Iris pigment epithelial cell (primary cell): Measurements from ENCODE around the gene FYTTD1.
A peak's percentile ranks its signal among the peaks of the same experiment; 100 is the strongest.

Experiments used
- DNase-seq: peaks from one replicate; pipeline ENCODE4 v3.0.0-alpha.2; 2011; ENCODE audit warnings: low read depth

The FYTTD1 gene

DNA sequence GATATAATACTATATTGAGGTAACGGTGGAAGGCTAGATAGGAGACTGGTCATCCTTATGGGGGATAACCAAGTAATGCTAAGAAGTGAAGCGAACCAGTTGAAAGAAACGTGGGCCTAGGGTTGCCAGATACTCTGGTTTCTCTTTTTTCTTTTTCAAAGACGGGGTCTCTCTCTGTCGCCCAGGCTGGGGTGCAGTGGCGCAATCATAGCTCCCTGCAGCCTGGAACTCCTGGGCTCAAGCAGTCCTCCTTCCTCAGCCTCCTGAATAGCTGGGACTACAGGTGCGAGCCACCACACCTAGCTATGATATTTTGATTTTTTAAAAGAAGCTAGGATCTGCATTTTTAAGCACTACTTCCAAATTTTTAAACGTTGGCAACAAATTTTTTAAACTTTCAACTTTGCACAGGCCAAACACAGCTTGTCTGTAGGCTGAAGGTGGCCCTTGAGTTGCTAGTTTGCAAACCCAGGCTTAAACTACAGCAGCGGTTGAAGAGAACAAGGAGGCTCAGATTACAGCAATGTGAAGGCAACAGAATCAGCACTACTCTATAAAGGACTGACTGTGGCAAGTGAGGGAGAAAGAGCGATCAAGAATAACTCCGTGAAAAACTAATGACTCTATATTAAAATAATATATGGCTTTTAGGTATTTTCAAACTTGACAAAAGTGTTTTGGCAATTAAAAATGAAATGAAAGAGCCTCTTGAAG lies 11.8 kb upstream of the FYTTD1 start:
- DNase-seq: no peak

DNA sequence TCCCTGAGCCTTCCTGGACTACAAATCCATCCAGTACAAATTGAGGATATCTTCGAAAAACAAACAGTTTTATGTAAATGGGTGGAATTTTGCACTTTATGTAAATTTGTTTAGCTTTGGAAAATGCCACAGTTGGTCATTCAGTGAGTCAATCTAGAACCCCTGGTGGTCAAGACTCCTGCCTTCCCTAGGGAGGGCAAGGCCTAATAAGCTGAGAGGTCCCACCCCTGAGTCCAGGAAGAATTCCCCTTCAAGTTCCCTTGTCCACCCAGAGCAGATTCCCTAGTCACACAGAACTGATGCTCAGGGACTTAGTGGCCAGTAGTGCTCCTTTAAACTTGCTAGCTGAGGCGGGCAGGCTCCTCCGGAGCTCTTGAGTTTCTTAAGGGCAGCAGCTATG lies 6.9 kb upstream of the FYTTD1 start:
- no peak for DNase-seq

DNA sequence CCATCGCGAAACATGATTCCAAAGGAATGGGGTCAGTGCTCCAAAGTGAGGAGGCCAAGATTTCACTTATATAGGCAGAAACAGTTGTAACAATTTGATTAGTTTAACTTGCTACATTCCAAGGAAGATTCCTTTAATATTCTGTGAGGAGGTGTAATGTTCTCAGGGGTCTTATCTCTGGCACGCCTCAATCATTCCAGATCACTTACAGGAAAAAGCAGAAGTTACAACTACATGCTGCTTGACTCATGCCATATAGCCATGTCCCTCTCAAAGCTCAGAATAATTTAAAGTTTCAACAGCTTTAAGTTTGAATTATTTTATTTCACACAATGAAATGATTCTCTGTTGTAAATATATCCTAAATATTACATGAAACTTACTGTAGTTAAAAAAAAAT lies 3.5 kb upstream of the FYTTD1 start:
- peak; percentile 22 for DNase-seq

DNA sequence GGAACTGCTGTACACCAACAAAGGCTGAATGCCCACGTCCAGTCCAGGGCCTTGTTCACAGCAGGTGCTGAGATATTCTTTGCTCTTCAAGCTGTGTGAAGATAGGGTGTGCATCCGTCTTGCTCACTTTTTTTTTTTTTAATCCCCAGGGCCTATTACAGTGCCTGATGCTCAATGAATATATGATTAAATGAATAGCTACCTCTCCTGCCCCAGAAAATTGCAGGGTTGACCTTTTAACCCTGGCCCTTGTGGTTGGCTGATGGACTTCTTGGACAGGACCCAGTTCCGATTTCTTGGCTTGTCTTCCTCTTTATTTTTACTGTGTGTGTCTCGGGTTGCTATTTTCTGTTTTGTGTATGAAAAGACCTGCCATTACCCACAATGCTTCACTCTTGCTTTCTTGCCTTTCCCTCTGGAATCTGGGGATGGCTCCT lies 2.9 kb upstream of the FYTTD1 start:
- peak; percentile 16 for DNase-seq

DNA sequence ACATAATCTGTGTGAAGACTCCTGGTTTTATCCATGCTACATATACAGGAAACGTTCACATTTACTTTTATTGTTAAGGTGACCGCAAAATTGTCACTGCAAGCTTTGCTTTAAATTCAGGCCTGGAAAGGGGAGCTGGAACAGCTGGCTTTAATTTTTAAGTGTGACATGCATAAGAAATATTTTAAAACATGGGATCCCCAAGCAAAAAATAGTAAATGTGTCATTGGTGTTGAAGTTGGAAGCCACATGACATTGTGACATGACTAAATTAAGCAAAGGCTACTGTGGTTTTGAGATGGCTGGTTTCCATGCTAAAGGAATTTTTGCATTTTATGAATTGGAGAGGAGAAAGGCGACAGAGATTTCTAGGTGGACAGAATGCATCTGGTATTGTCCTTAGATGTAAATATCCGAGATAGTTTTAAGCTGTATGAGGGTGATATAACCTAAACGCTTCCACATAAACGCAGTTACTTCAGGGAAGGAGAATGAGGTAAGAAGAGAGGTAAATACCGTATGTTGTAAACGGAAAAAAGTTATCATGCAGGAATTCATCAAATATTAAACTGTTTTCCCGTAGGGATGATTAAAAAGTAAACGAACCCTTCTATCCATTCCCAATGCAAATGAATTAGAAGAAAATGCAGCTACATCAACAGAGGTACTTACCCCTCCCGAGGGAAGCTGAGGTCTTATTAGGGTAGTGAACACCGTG lies 927 bp upstream of the FYTTD1 start:
- no peak for DNase-seq

DNA sequence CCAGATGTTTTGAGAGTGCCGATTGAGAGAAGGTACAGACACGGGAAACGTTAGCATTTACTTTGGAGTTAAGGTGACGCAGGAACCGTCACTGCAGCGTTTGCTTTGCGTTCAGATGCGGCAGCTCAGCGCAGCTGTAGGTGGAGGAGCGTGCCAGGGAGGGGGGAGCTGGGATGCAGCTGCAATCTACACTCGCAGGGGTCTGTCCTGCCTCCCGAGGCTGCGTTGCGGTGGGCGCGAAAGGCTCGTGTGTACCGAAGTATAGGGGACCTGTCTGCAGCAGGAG lies 425 bp upstream of the FYTTD1 start:
- peak; percentile 61 for DNase-seq

DNA sequence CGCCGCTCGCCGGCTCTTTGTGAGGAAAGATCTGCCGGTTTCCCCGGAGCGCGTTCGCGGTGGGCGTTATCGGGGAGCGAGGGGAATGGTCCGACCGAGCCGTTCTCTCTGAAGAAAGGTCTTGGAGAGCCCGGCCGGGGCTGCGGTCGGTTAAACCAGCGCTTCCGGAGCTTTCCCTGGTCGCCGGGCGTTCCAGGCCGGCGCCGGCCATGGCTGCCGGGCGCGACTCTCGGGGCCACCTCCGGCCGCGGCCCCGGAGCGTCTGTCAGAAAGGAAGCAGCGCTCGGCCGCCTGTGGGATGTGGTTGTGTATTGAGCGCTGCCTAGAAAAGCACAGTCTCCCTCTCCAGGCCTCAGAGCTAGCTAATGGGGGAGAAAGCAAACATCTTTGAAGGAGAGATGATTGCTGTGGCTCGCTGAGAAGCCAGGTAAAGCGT lies 731 bp downstream of the FYTTD1 start:
- DNase-seq: peak; percentile 78

DNA sequence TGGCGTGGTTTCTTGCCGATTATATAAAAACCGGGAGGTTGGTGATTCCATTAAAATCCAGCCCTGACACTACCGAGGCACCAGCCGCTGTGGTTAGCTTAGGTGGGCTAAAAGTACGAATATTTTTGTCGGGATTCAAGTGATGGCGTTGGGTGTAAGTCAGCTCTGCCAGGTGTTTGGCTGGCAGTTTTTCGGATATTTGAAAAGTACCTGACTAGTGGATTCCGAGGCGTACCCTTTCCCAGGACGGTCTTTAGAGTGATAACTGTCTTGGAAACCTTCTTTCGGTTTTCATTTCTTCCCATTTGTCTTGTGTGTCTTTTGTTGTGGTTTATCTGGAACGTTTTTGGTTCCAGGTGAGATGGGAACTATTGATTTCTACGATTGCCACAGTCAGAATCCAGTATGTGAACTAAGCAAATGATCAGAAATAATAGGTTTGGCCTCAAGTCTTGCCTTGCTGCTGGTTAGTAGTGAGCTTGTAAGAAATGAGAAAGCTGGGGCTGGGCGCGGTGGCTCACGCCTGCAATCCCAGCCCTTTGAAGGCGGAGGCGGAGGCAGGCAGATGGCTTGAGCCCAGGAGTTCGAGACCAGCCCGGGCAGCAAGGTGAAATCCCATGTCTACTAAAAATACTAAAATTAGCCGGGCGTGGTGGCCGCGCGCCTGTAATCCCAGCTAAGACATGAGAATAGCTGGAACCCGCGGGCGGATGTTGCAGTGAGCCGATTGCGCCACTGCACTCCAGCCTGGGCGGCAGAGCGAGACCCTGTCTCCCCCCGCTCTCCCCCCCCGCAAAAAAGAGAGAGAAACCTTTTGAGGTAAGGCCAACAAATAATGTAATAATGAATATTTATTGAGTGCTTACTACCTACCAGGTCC lies 1.4 kb downstream of the FYTTD1 start:
- peak; percentile 56 for DNase-seq

DNA sequence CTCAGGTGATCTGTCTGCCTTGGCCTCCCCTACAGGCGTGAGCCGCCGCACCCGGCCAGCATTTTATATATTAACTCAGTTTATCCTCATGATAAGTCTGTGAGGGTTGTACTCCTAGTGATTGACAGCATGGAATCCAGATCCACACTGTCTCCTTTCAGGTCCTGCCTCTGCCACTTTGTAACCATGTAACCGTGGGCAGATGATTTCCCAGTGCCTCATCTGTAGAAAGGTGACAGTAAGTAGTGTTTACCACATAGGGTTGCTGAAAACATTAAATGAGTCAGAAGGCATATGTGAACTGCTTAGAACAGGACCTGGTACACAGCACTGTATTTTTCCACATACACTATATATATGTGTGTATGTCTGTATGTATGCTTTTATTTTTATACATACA lies 2.4 kb downstream of the FYTTD1 start:
- no peak for DNase-seq

DNA sequence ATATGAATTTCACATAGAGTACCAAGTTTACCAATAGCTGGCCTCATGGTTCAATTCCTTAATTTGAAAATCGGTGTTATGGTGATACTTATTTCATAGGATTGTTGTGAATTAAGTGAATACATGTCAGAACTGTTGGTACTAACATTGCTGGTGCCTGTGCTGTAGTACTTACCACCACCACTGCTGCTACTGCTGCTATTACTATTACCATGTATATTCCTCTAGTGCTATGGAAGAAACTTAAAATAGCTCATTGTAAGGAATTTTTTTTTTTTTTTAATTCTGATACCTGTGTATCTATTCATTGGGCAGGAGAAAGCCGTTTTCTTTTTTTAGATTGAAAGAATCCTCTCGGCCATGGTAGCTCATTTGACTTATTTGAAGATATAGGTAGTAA lies 3.6 kb downstream of the FYTTD1 start:
- DNase-seq: no peak

DNA sequence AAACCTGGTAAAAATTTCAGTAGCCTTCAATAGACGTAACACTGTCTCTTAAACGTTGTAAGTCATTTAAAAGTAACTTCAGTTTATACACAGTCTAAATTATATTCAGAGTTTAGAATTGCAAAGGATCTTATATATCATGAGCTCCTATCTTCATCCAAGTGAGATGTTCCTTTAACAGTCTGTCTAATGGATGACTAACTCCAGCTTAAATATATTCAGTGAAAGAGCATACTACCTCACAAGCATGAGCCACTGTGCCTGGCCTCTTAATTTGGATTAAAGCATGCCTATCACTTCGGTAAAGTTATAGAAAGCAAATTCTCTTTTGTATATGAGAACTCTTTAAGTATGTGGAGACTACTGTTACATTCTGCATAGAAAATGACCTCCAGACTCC lies 7.0 kb downstream of the FYTTD1 start:
- DNase-seq: peak; percentile 11

DNA sequence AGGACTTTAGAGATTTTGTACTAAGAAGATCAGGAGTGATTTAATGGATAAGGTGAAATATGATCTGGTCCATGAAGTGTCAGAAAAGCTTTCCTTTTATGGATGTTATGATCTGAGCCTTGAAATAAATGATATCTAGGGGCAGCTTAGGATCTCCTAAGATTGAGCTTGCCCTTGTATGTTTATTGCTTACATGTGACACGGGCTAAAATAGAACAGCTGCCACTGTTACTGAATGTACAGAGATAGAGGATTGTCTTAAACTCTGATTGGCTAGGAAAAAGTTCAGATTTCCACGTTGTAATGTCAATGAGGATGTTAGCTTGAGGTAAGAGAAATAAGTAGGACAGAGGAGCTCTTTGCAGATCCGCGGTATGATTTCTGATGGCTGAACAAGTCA lies 8.8 kb downstream of the FYTTD1 start:
- no peak for DNase-seq

DNA sequence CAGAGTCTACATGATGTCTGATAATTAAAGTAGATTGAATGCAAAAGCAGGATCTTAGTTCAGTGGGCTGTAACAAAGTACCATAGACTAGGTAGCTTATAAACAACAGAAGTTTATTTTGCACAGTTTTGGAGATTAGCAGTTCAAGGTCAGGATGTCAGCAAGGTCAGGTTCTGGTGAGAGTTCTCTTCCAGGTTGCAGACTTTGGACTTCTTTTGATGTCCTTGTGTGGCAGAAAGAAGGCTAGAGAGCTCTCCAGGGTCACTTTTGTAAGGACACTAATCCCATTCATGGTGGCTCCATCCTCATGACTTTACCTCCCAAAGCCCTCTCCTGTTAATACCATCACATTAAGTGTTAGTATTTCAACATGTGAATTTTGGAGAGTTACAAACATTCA lies 12.1 kb downstream of the FYTTD1 start:
- no peak for DNase-seq

DNA sequence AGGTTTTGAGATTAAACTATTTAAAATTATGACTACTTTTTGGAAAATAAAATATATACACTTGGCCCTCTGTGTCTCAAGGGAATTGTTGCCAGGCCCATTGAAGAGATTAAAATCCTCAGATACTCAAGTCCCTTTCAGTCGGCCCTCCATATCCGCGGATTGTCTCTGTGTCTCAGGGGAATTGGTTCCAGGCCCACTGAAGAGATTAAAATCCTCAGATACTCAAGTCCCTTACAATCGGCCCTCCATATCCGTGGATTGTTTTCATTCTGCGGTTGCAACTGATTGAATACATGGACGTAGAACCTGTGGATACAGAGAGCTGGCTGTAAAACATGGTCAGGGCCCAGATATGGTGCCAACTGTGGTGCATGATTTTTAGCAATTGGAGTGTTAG lies 25.6 kb downstream of the FYTTD1 start:
- no peak for DNase-seq

DNA sequence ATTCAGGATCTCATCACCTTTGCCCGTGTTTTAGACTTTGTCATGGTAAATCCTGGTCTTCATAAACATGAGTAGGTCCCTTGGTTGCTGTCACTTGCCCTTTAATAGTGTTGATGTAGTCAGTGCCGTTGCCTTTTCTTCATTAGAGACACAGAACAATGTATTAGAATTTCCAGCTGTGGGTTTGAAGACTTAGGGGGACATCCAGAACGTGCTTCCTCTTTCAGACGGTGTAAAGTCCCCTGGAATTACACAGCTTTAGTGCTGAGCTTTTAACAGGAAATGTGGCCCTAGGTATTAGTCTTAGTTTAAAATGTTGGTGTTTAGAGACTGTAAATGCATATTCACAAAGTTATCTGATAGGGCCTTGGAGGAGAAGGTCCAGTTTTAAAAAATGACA lies 32.5 kb downstream of the FYTTD1 start:
- DNase-seq: no peak

DNA sequence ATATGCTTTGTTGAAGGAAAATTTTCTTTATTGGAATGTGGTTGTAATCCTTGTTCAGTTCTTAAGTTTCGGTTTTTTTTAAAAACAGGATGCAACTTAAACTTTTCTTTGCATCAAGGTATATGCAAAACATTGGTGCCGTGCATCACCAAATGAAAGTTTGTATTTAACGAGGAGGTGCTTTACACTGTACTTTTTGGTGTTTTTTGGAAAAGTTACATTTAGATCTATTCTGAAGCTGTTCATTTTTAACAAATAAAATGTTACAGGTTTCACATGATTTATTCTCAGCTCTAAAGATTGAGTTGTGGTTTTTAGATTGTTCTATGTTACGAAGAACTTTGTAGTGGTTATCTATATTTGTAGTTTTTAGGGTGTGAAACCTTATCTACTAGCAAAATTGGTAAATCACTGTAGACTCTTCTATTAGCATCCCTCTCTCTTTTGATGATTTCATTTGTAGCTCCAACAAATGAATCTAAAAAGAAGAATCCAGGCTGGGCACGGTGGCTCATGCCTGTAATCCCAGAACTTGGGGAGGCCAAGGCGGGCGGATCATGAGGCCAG lies 34.4 kb downstream of the FYTTD1 start:
- DNase-seq: no peak

DNA sequence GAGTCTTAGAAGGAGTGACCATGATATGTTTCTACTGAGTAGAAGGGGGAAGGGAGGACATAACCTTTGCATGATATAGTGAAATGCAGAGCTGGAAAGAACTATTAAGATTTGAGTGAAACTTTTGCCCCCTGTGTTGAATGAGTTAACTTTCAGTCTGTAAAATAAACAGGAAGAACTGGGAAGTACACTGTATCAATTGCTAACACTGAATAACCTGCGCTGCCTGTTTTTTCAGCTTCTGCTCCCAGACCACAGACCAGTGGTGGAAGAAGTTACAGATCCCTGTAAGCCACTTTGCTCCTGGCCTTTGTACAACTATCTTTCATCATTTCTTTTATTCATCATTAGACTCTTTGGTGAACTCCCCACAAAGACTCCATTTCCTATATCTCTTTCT lies 37.7 kb downstream of the FYTTD1 start:
- DNase-seq: peak; percentile 28

DNA sequence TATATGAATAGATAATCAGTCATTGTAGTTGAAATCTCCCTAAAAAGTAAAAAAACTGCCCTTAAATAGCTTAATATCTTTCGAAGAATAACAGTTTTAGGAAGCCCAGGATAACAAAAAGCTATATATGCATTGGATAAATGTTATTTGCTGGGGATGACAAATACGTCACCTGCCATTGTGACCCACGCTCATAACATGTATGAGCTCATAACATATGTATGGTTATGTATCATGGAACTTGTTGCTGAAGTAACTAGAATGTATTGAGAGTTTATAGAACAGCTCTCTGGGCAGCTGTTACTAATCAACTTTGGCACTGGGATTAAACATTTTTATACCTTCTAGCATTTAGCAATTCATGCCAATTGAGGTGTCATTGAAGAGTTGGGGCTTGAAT lies 39.6 kb downstream of the FYTTD1 start:
- DNase-seq: no peak

DNA sequence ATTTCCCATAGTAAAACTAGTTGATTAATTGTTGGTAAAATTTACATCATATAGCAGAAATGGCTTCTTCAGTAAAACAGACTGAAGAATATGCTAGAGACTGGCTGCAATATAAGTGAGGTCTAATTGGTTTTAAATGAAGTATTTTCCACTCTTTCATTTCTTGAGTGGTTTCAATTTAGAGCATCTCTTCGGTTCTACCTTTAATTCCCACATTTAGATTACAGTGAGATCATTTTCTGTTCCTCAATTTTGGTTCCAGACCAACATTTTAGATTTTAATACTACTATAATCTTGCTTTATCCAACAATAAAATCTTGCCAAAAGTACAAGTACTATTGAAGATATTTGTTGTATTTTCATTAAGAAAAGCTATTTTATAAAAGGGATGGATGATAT lies 40.4 kb downstream of the FYTTD1 start:
- DNase-seq: no peak

DNA sequence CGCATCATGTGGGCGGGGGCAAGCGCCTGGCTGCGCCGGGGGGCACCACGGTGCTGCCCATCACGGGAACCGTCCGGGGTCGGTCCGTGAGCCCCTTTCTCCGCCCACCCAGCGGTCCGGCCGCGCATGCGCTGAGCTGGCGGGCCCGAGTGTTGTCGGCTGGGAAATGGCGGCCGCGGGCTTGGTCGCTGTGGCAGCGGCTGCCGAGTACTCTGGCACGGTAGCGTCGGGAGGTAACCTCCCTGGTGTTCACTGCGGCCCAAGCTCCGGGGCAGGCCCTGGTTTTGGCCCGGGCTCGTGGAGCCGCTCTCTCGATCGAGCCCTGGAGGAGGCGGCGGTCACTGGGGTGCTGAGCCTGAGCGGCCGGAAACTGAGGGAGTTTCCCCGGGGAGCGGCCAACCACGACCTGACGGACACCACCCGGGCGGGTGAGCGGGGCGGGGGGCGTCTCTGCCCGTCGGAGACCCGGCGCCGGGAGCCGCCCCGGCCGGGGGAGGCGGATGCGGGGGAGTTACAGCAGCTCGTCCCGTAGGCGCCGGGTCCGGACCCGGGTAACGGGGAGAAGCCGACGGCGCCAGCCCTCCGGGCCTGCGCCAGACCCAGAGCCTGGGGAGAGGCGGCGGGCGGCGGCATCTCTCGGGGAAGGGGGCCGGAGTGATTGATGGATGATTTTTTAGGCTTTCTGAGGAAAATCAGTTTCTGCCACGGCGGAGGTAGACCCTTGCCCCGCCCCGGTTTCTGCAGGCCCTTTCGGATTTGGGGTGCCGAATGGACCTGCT lies 41.6 kb downstream of the FYTTD1 start, which contains the start of gene LRCH3:
LRCH3 (plus strand) TSS at position 142 of the 779 bp plus-strand sequence; CDS start at position 167, 25 bp downstream.
- DNase-seq: peak; percentile 75

DNA sequence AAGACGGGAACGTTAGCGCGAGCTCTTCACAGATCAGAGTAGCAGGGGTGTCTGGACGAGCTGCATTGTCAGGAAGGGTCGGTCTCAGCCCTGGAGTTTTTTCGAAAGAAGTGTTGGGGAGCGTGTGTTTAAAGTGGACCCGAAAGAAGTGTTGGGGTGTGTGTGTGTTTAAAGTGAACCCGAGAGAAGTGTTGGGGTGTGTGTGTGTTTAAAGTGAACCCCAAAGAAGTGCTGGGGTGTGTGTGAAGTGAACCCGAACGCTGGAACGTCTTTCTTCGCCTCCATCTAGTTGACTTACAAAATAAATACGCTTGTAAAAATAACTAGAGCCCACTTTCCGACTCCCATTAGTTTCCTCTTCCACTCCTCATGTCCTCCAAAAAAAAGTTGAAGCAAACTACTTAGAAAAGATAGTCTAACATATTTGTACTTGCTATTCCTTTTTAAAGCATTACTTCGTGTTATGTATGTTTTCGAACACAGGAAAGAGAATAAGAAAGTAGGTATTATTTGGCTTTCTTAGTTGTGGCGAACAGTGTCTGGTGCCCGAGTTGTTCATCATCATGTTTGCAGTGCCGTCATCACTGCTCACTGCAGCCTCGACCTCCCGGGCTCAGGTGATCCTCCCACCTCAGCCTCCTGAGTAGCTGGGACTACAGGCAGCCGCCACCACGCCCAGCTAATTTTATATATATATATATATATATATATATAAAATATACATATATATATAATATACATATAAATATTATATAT lies 42.4 kb downstream of the FYTTD1 start:
- DNase-seq: peak; percentile 55
